Measurements from ENCODE around the gene PLA2G2C.

- TF ChIP-seq, protein P1, sequence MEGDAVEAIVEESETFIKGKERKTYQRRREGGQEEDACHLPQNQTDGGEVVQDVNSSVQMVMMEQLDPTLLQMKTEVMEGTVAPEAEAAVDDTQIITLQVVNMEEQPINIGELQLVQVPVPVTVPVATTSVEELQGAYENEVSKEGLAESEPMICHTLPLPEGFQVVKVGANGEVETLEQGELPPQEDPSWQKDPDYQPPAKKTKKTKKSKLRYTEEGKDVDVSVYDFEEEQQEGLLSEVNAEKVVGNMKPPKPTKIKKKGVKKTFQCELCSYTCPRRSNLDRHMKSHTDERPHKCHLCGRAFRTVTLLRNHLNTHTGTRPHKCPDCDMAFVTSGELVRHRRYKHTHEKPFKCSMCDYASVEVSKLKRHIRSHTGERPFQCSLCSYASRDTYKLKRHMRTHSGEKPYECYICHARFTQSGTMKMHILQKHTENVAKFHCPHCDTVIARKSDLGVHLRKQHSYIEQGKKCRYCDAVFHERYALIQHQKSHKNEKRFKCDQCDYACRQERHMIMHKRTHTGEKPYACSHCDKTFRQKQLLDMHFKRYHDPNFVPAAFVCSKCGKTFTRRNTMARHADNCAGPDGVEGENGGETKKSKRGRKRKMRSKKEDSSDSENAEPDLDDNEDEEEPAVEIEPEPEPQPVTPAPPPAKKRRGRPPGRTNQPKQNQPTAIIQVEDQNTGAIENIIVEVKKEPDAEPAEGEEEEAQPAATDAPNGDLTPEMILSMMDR (IDR thresholded peaks at IDR 0.05) = no peak
- TF ChIP-seq POLR2AphosphoS5 (IDR thresholded peaks at IDR 0.05; ENCODE audit: insufficient read depth in 1 of 2, low read depth in 1 of 2) (no peak), POLR2A (IDR thresholded peaks at IDR 0.05) (no peak)
These were observed 20.3 kb downstream of the PLA2G2C start for GRCh38 chr1:20166051-20166450.

Data from vagina (tissue), 2 donors.